ENCODE results near the gene BLOC1S2. TPM values are rescaled to one million over a fixed set of nuclear protein-coding genes. Genes with fewer than 3 reads are reported as not detected.

BLOC1S2 gene
- total RNA-seq, 4 donors from 2014 or later: 13.8 to 29.6 (median 19.3) TPM

GRCh38 chr10:100232101-100232500, 54.4 kb downstream of the BLOC1S2 start:
- Histone ChIP-seq H3K9me3 (no peaks in the 10 kb centered on the region), H3K27me3 (no peaks in the 10 kb centered on the region), H3K27ac (no peak overlapping the region), H3K36me3 (peaks cover 10 to 54% of the 10 kb centered on the region in 2 donors), H3K4me1 (peaks cover 0 to 27% (median 5%) of the 10 kb centered on the region in 3 donors), H3K4me3 (no peak overlapping the region)
- no peak for TF ChIP-seq EP300 (IDR thresholded peaks at IDR 0.05)
- TF ChIP-seq CTCF (IDR thresholded peaks at IDR 0.05): no peak
- no peak for ATAC-seq
- 59 to 67% methylated on average over 1 to 2 of the region's 2 CpGs for WGBS, 2 donors (ENCODE audit: low coverage in 1 of 2)

- Histone ChIP-seq H3K36me3 (peaks cover 3 to 41% of the 10 kb centered on the region in 2 donors), H3K4me1 (peaks cover 0 to 27% (median 5%) of the 10 kb centered on the region in 3 donors), H3K27me3 (no peaks in the 10 kb centered on the region), H3K27ac (peak overlapping the region; percentile 58 to 87 (median 84)), H3K4me3 (peak overlapping the region; percentile 94), H3K9me3 (no peaks in the 10 kb centered on the region)
- WGBS, 2 donors (ENCODE audit: low coverage in 1 of 2): 52 to 72% methylated on average over 11 to 21 of the region's 21 CpGs
- TF ChIP-seq EP300 (IDR thresholded peaks at IDR 0.05) (no peak), CTCF (IDR thresholded peaks at IDR 0.05) (no peak), POLR2A (IDR thresholded peaks at IDR 0.05) (no peak)
- ATAC-seq: no peak
These were observed 56.6 kb downstream of the BLOC1S2 start for GRCh38 chr10:100229819-100230422.

GRCh38 chr10:100223879-100224278, 62.6 kb downstream of the BLOC1S2 start:
- H3K4me1 ChIP-seq: peaks cover 0 to 16% (median 5%) of the 10 kb centered on the region in 3 donors
- H3K36me3 ChIP-seq: peaks cover under 1 to 69% of the 10 kb centered on the region in 2 donors
- H3K27me3 ChIP-seq: no peaks in the 10 kb centered on the region
- H3K27ac ChIP-seq: no peak overlapping the region
- 84 to 95% methylated on average over 5 of the region's 5 CpGs for WGBS, 2 donors (ENCODE audit: low coverage in 1 of 2)
- TF ChIP-seq EP300 (IDR thresholded peaks at IDR 0.05): no peak
- TF ChIP-seq CTCF (IDR thresholded peaks at IDR 0.05): no peak
- TF ChIP-seq POLR2AphosphoS5 (IDR thresholded peaks at IDR 0.05): no peak
- no peak for TF ChIP-seq POLR2A (IDR thresholded peaks at IDR 0.05)
- no peak overlapping the region for H3K4me3 ChIP-seq
- ATAC-seq: no peak
- no peaks in the 10 kb centered on the region for H3K9me3 ChIP-seq

Small RNA genes lying within 50 kb of the gene (small RNA-seq; reads per million reads assigned to genes)
- gene RNU6-422P (0 reads per million in 4 donors), gene SNORA12 (28.8 to 70.2 (median 44.5) reads per million in 4 donors)

Other genes with a start within 250 kb of the BLOC1S2 start
- gene CPN1, start 204.8 kb downstream of the BLOC1S2 start, total RNA-seq: not detected
- 10 to 100 TPM in 3 of 4 donors, 1 to 10 TPM in 1; 5.9 to 20.5 (median 12.4) TPM for gene ERLIN1, start 100.7 kb downstream of the BLOC1S2 start, total RNA-seq
- 10 to 100 TPM; 18.3 to 33.8 (median 25.4) TPM for gene CHUK, start 57.1 kb downstream of the BLOC1S2 start, total RNA-seq
- 10 to 100 TPM in 3 of 4 donors, 1 to 10 TPM in 1; 9.3 to 20.7 (median 15.8) TPM for gene CWF19L1, start 19.0 kb downstream of the BLOC1S2 start, total RNA-seq
- not detected for gene PKD2L1, start 43.5 kb upstream of the BLOC1S2 start, total RNA-seq
- 10 to 100 TPM in 3 of 4 donors, 1 to 10 TPM in 1; 9.1 to 25.2 (median 14.0) TPM for gene SCD, start 60.6 kb upstream of the BLOC1S2 start, total RNA-seq
- not detected for gene WNT8B, start 176.3 kb upstream of the BLOC1S2 start, total RNA-seq
- 10 to 100 TPM in 1 of 4 donors, 1 to 10 TPM in 3; 1.1 to 10.7 (median 6.3) TPM for gene SEC31B, start 233.2 kb upstream of the BLOC1S2 start, total RNA-seq
- gene NDUFB8, start 243.2 kb upstream of the BLOC1S2 start, total RNA-seq: 100 to 1,000 TPM; 268 to 317 (median 283) TPM
- gene HIF1AN, start 249.3 kb upstream of the BLOC1S2 start, total RNA-seq: 10 to 100 TPM in 3 of 4 donors, 1 to 10 TPM in 1; 9.0 to 20.3 (median 15.7) TPM